ENCODE data around the gene IL1RAPL2.
"Not testable (repeated sequence)": the region's sequence is repeated elsewhere in the genome, so short reads cannot be mapped to it uniquely, and the experiment has no call there.

Gene IL1RAPL2

DNA sequence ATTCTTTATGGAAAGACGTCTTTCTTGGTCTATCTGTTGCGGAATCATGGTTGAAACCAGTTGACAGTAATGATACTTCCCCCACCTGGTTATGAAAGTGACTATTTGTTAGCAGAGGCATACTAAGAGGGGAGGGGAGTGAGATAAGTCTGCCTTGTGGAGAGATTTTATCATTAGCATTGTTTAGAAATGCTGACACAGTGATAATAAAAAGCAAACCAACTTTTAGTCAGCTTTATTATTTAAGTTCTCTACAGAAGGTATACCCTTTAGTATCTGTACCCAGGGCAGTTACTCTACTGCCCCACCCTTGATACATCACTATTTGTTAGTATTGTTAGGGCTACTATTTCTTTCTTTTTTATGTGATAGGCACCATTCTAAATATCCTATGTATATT lies 26.9 kb upstream of the IL1RAPL2 start:
- Histone ChIP-seq H3K27me3 (ENCODE audit: control insufficient read depth, low read length) (no peaks in the 10 kb centered on the region), H3K9me3 (ENCODE audit: control insufficient read depth, insufficient read depth, low read length) (no peaks in the 10 kb centered on the region), H3F3A (ENCODE audit: control insufficient read depth, insufficient read depth) (no peaks in the 10 kb centered on the region), H3K79me2 (ENCODE audit: control insufficient read depth, low read length) (no peaks in the 10 kb centered on the region), H3K27ac (ENCODE audit: low read depth, low read length) (no peak overlapping the region), H3K4me1 (ENCODE audit: control insufficient read depth, low read length) (no peaks in the 10 kb centered on the region), H4K20me1 (ENCODE audit: control insufficient read depth, insufficient read depth, low read depth, low read length) (no peaks in the 10 kb centered on the region), H3K4me3 (ENCODE audit: low read length) (no peak overlapping the region), H3K36me3 (ENCODE audit: control insufficient read depth, low read length) (no peaks in the 10 kb centered on the region), H3K4me2 (ENCODE audit: low read length) (no peak overlapping the region), H3K9me2 (replicated peaks; ENCODE audit: control insufficient read depth, low read length) (no peaks in the 10 kb centered on the region)
- TF ChIP-seq EZH2phosphoT487 (IDR thresholded peaks at IDR 0.05; ENCODE audit: borderline replicate concordance, low read length) (no peak), CTCF (IDR thresholded peaks at IDR 0.05; ENCODE audit: low read depth, low read length, poor library complexity, severe bottlenecking) (no peak)

GRCh38 chrX:104542447-104542846 lies 23.6 kb upstream of the IL1RAPL2 start:
- not testable (repeated sequence) for H3K9me2 ChIP-seq (replicated peaks; ENCODE audit: control insufficient read depth, low read length); H3F3A ChIP-seq (ENCODE audit: control insufficient read depth, insufficient read depth); H4K20me1 ChIP-seq (ENCODE audit: control insufficient read depth, insufficient read depth, low read depth, low read length); H3K4me2 ChIP-seq (ENCODE audit: low read length); H3K9me3 ChIP-seq (ENCODE audit: control insufficient read depth, insufficient read depth, low read length); H3K36me3 ChIP-seq (ENCODE audit: control insufficient read depth, low read length); H3K27me3 ChIP-seq (ENCODE audit: control insufficient read depth, low read length); H3K79me2 ChIP-seq (ENCODE audit: control insufficient read depth, low read length); H3K4me1 ChIP-seq (ENCODE audit: control insufficient read depth, low read length); H3K27ac ChIP-seq (ENCODE audit: low read depth, low read length); H3K4me3 ChIP-seq (ENCODE audit: low read length)

DNA sequence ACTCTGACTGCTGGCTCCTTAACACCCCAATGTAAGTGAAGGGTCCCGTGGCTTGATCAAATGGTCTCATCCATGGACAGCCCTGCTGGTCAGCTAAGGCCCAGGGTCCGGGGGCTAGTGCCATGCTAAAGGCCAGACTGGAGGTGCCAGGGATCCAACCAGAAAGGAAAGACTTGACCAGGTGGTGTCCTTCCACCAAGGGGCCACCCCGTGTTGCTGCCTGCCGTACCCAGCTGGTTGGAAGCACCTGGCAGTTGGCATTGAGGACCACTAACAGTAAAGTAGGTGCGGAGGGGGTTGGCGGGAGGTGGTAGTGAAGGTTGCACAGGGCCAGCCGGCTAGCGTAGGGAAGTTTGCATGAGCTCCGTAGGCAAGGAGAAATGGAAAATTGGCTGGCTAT lies 1.7 kb upstream of the IL1RAPL2 start:
- Histone ChIP-seq H3K27ac (ENCODE audit: low read depth, low read length) (no peak overlapping the region), H3K4me1 (ENCODE audit: control insufficient read depth, low read length) (no peaks in the 10 kb centered on the region), H3K9me3 (ENCODE audit: control insufficient read depth, insufficient read depth, low read length) (no peaks in the 10 kb centered on the region), H3K27me3 (ENCODE audit: control insufficient read depth, low read length) (no peaks in the 10 kb centered on the region), H4K20me1 (ENCODE audit: control insufficient read depth, insufficient read depth, low read depth, low read length) (no peaks in the 10 kb centered on the region), H3K9me2 (replicated peaks; ENCODE audit: control insufficient read depth, low read length) (no peaks in the 10 kb centered on the region), H3K4me2 (ENCODE audit: low read length) (no peak overlapping the region), H3K4me3 (ENCODE audit: low read length) (no peak overlapping the region), H3K79me2 (ENCODE audit: control insufficient read depth, low read length) (no peaks in the 10 kb centered on the region), H3K36me3 (ENCODE audit: control insufficient read depth, low read length) (no peaks in the 10 kb centered on the region), H3F3A (ENCODE audit: control insufficient read depth, insufficient read depth) (no peaks in the 10 kb centered on the region)
- TF ChIP-seq CTCF (IDR thresholded peaks at IDR 0.05; ENCODE audit: low read depth, low read length, poor library complexity, severe bottlenecking) = no peak
- no peak for TF ChIP-seq EZH2phosphoT487 (IDR thresholded peaks at IDR 0.05; ENCODE audit: borderline replicate concordance, low read length)

- Histone ChIP-seq H3K27ac (ENCODE audit: low read depth, low read length) (no peak overlapping the region), H3F3A (ENCODE audit: control insufficient read depth, insufficient read depth) (no peaks in the 10 kb centered on the region), H3K9me3 (ENCODE audit: control insufficient read depth, insufficient read depth, low read length) (no peaks in the 10 kb centered on the region), H3K36me3 (ENCODE audit: control insufficient read depth, low read length) (no peaks in the 10 kb centered on the region), H4K20me1 (ENCODE audit: control insufficient read depth, insufficient read depth, low read depth, low read length) (no peaks in the 10 kb centered on the region), H3K4me2 (ENCODE audit: low read length) (no peak overlapping the region), H3K9me2 (replicated peaks; ENCODE audit: control insufficient read depth, low read length) (no peaks in the 10 kb centered on the region), H3K4me3 (ENCODE audit: low read length) (no peak overlapping the region), H3K79me2 (ENCODE audit: control insufficient read depth, low read length) (no peaks in the 10 kb centered on the region), H3K27me3 (ENCODE audit: control insufficient read depth, low read length) (no peaks in the 10 kb centered on the region), H3K4me1 (ENCODE audit: control insufficient read depth, low read length) (no peaks in the 10 kb centered on the region)
- no peak for TF ChIP-seq CTCF (IDR thresholded peaks at IDR 0.05; ENCODE audit: low read depth, low read length, poor library complexity, severe bottlenecking)
- TF ChIP-seq EZH2phosphoT487 (IDR thresholded peaks at IDR 0.05; ENCODE audit: borderline replicate concordance, low read length) = no peak
Observed at GRCh38 chrX:104564921-104565703, 887 bp upstream of the IL1RAPL2 start.

Measured in DOHH2 (cell line).